Activated T-cell treated with anti-CD3 and anti-CD28 coated beads for 4 hours (primary cell): ENCODE results near the gene CYB561D2.

Experiments
- DNase-seq: peaks from one replicate; pipeline ENCODE4 v3.0.0-alpha.2; 2020

The CYB561D2 gene

DNA sequence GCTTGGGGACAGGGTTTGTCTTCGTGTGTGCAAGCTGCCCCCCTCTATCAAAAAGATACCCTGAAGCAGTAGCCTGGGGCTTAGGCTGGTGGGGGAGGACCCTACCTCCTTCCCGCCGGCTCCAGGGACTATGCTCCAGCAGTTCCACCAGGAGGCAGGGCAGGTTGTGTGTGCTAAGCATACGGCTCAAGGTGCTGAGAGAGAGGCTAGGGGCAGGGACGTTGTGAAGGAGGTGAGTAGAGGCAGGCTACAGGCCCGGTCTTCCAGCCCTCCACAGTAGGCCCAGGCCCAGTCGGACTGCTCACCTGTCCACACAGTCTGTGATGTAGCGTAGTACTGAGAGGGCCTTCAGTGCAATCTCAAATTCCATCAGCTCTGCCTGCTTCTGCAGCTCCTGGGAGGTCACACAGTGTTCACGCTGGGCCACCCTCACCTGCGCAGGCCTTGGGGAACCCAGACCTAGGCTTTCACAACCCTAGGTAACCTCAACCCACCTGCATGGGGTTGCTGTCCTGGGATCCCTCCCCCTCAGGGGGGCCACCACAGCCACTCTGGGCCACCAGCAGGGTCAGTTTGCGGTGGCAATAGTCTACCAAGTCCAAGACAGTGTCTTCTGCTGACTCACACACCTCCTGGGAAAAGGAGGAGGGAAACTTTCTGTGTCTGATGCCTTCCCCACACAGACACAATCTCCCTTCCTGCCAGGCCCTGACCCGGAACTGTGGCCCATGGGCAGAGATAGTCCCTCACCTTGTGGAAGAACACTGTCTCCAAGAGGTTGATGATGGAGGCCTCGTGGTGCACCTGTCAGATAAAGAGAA lies 7.6 kb upstream of the CYB561D2 start:
- DNase-seq: no peak

DNA sequence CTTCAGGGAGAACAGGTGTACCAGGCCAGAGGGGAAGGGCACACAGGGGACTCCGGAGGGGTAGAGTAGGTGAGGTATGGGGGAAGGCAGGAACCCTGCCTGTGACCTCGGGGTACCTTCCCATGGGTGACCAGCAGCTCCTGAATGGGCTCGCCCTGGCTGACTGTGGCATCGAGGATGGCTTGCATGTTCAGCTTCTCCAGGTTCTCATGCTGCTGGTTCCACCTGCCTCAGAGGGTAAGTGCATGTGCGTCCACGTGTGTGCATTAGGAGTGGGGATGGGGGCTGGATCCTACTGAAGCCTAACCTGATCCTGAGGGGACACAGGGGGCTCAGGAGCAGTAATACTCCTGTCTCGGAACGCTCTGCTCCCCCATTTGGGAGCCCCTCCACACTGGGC lies 5.7 kb upstream of the CYB561D2 start:
- no peak for DNase-seq

DNA sequence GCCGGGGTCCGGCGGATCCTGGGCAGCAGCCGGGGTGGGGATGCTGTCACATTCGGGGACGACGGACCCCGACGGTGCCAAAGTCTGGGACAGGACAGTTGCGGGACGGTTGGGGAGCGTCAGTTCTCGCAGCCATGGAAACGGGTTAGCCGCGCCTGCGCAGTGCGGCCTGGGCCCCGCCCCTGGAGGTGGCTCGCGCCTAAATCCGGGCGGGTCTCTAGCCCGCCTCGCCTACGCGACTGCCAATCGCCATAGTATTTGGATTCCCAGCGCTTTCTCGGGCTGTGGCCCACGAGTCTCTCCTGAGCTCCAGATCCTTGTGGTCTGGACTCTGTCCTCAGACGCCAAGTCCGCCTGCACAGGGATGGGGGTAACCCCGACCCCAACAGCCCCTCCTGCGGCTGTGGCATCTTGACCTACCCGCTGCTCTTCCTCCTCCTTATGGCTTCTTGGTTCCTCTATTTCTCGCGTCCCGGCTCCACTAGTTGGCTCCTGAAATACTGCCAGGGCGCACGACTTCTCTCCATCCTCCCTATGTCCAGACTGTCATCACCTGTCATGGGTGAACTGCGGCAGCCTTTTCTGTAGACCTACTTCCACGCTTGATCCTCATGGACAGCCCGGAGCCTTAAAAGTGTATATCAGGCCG lies 5.0 kb upstream of the CYB561D2 start, which contains the start of gene ZMYND10:
Gene ZMYND10 (minus strand): TSS at position 147 of the 649 bp plus-strand sequence. CDS start 153 bp downstream, outside the sequence.
- peak; percentile 65 for DNase-seq

DNA sequence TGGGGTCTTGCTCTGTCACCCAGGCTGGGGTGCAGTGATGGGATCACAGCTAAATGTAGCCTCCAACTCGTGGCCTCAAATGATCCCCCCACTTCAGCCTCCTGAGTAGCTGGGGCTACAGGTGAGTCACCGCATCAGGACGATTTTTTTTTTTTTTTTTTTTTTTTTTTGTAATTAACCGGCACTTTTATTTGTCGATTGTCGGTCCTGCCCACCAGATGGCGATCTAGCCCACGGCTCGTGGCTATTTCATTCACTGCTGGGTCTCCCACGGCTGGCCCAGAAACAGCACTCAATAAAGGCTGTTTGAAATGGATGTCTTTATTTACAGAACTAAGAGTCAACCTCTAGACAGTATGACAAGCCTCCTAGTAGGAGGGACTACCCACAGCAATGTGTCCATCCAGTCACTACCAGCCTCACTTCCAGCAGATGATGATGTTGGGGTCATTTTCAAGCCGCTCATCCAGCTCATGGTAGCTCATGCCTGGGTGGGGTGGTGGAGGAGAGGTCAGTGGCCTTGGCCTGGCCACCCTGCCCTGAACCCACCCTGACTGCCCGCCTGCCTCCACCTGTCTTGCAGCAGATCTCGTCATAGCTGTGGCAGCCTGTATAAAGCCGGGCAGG lies 3.4 kb upstream of the CYB561D2 start:
- peak; percentile 66 for DNase-seq

DNA sequence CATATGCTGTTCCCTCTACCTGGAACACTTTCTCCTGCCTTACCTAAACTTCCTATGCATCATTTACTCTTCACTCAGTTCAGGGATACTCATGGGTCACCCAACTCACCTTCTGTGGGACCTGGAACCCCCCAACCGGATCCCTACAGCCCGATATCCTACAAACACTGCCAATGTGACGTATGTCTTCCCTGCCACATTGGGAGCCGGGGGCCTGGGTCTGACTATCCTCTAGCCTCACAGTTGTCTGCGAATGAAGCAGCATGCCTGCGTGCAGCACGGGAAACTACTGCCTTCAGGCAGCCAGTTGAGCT lies 492 bp upstream of the CYB561D2 start:
- no peak for DNase-seq

DNA sequence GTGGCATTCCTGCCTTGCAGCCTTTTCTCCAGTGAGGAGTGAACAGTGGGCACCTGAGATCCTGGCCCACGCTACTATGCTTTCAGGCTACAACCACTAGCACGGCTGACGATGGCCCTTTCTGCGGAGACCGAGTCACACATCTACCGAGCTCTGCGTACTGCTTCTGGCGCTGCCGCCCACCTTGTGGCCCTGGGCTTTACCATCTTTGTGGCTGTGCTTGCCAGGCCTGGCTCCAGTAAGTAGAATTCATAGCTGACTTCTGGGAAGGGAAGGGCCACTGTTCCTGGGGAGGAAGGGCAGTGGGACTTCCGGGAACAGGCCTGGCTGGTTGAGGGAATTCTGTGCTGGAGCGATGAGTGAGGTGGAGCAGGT lies 648 bp downstream of the CYB561D2 start:
- DNase-seq: no peak

DNA sequence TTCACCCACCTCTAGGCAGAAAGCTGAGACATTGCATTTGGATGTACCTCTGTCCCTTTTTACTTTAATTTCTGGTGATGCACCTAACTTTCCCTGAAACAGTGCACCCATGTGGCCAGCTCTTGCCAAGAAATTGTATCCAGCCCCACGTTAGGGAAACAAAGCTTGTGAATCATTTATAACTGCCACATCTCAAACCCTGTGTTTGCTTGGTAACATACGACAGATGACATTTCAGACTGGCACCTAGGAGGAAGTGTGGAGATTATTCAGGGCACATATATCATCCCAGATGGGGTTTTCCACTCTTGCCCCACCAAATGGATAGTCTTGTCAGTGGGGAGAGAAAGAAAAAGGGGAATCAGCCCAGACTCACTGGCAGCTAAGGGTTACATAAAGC lies 2.1 kb downstream of the CYB561D2 start:
- DNase-seq: no peak

DNA sequence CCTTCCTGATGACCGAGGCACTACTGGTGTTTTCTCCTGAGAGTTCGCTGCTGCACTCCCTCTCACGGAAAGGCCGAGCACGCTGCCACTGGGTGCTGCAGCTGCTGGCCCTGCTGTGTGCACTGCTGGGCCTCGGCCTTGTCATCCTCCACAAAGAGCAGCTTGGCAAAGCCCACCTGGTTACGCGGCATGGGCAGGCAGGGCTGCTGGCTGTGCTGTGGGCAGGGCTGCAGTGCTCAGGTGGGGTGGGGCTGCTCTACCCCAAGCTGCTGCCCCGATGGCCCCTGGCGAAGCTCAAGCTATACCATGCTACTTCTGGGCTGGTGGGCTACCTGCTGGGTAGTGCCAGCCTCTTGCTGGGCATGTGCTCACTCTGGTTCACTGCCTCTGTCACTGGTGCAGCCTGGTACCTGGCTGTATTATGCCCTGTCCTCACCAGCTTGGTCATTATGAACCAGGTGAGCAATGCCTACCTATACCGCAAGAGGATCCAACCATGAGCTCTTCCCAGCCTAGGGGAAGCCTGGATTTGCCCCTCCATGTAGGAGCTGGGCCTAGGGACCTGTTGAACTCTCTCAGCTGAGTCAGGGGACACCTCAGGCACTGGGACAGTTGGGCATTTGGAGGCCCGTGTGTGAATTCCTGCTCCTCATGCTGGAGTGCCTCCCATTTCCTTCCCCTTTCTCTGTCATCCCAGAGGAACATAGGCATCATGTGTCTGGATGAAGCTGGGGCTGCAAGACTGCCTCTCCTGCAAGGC lies 2.8 kb downstream of the CYB561D2 start:
- DNase-seq: no peak

DNA sequence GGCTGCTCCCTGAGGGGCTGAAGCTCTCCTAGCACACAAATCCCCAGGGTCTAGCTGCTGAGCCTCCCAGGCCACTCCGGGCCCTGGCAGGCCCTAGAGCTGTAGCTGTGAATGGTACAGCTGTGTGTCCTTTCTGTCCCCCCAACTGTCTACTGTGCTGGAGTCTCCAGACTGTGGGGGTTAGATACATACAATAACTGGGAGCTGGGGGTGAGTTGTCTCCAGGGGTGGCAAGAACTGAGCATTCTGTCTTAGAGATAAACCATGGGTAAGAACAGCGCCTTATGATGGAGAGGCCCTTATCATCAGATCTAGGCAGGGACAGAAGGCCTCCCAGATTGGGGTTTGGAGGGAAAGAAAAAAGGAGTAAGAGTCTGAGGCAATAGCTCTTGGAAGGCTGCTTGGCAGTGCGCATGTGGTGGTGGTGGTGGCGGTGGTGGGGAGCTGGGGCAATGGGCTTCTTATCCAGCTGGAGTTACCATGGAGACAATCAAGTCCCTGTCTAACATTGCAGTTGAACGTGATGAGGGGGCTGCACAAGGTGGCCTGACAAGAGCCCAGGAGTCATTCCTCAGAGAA lies 3.6 kb downstream of the CYB561D2 start:
- no peak for DNase-seq

DNA sequence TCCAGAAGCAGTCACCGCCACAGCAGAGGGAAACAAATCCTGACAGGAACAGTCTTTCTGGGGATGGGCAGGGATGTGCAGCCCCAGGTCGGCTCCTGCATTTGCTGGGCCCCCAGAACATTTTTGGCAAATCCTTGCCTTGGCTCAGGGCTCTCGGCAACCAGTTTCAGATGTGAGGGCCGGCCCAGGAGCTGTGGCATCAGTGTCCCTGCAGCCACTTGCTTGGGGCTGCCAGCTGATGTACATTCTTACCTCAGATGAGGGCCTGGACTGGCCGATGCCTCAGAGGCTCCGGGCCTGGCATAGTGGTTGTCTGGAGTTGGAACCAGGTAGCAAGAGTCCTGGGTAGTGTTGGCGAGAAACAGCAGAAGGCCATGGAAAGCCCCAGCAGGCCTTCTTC lies 4.2 kb downstream of the CYB561D2 start:
- no peak for DNase-seq

DNA sequence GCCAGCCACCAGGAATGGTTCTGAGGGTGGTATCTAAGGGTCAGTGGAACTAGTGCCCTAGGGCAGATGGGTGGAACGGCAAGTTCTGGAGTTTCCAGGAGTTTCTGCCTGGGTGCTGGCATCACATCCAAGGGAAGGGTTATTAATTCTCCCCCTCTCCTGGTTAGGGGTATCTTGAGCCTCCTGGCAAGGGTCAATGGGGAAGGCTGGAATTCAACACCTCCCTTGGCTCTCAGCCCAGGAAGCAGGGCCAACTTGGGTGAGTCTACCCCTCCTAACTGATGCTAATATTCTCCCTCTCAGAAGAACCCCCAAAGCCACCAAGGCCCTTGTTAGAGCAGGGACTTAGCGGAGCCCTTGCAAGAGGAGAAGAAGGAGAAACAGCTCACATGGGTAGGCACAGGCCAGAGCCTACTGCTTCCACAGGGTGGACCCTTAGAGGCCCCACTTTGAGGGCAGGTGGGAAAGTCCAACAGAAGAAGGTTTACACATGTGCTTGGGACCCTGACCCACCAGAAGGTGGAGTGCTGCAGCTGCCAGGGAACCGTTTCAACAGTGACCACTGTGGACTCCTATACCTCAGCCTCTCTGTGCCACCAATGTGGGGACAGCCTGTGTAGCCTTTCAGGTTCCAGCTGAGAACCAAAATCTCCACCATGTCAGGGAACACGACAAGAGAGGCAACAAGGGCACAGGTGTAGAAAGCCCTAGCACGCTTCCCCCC lies 5.3 kb downstream of the CYB561D2 start:
- no peak for DNase-seq

DNA sequence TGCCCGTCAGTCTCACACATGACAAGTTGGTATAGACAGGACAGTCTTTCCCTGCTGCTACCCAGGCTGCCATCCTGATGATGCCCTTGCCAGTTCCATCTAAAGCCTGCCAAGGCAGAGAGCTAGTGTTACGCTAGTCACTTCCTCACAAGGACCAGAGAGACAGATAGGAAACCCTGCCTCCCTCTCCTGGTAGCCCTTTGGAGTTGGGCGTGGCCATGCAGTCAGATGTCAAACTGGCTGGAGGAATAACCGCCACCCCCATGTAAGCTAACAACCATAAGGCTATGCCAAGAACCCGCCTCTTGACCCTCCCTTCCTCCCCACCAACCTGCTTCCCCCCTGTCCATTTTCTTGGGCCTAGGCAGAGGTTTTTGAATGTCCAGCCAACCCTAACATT lies 5.9 kb downstream of the CYB561D2 start:
- DNase-seq: no peak

DNA sequence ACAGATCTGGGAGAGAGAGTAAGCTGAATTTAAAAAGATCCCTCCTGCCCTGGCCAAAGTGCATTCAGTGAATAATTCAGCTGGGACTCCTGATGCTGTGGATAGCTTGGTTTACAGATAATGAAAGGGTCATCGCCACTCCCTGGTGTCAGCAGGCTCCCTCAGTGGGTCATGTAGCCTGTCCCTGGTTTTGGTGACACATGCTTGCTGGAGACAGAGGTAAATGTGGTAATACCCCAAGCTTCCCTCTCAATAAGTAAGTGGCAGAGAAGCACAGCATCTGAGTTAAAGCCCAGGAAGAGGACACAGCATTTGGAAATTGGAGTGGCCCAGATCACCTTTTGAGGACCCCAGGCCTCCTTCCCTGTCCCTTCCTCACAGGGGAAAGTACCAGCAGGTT lies 6.8 kb downstream of the CYB561D2 start:
- DNase-seq: no peak

DNA sequence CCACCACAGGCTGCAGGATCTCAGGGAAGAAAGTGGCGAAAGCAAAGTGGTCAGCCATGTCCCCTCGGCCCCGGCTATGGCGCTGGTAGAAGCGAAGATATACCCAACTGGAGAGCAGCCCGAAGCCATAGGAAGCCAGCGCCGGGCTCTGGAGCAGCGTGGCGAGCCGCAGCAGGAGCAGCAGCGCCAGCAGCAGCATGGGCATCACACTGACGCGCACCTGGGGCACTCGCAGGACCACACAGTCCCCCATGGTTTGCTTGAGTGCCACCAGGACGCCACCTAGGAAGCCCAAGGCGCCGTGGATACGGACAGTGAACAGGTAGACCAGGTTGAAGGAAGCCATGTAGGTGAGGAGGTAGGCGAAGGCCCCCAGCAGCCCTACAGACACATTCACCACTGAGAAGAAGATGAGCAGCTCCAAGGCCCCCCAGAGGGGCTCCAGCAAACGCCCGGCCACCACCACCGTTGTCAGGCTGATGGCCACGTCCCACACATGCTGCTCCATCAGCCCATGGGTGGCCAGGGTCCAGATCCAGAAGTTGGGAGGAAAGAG lies 7.8 kb downstream of the CYB561D2 start:
- DNase-seq: no peak

DNA sequence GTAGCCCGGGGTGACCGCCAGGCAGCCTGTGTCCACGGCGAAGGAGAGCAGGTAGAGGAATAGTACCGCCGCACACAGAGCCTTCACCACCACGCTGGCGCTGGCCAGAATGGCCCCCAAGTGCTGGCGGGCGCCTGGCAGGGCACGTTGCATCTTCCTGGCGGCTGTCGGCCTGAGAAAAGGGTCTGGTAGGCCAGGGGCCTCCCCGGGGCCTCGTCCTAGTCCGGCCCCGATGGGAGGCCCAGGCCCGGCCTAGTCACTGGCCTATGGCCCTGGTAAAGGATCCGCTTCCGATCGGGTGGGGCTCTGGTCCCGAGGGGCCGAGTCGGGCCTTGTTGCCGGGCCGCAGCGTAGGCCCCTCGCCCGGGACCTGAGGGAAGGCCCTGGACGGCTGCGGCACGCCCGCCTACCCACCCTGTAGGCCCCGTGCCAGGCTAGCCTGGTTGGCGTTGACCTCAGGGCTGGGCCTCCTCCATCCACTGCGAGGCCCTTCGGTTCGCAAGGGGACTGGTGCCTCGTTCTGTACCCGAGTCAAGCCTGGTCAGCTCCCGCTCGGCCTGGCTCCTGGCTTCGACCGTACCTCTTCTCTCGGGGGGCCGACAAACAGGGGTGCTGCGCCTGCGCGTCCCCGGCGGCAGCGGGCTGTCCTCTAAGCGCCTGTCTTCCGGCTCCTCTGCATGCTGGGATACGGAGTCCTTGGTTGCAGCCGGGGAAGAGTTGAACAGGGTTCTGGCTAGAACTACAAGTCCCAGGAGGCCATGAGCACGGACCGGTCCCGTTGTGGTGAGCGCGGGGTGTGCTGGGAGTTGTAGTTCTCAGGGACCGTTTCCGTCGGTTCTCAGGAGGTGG lies 8.5 kb downstream of the CYB561D2 start, which contains the start of gene TMEM115:
Gene TMEM115 (minus strand): TSS at position 611 of the 849 bp plus-strand sequence. CDS start 458 bp downstream, at position 153.
- peak; percentile 93 for DNase-seq

DNA sequence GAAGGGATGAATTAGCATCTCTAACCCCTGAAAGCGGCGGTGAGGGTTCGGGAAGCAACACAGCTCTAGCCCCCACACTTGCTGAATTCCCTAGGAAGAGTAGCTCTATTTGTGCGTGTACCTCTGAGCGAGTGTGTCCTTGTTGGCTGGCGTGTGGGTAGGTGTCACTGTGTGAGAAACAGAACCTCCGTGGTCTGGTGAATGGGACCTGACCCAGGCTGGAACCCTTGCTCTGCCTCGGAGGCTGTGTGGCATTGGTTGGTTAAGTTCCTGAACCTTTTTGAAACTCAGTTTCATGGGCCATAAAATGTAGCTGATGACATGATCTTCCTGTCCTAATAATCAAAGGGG lies 9.1 kb downstream of the CYB561D2 start:
- no peak for DNase-seq

DNA sequence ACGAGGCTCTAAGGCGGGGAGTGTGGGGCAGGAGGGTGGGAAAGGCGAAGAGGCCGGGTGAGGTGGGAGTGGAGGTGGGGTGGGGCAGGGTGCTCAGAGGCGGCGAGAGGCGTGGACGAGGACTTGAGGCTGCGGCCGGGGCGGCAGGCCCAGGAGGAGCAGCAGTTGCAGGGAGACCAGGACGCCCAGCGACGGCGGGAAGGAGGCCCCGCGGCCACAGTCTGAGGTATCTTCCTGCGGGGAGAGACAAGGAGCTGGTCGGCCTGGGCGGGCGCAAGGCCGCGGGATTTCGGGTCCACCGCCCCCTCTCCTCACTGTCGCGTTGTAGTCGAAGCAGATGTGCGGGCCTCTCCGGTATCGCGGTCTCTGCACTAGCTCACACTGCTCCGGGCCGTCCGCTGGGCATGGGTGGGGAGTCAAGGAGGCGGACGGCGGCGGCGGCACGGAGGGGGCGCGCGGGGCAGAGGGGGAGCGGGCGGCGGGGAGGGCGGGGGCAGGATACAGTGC lies 14.0 kb downstream of the CYB561D2 start:
- DNase-seq: no peak

DNA sequence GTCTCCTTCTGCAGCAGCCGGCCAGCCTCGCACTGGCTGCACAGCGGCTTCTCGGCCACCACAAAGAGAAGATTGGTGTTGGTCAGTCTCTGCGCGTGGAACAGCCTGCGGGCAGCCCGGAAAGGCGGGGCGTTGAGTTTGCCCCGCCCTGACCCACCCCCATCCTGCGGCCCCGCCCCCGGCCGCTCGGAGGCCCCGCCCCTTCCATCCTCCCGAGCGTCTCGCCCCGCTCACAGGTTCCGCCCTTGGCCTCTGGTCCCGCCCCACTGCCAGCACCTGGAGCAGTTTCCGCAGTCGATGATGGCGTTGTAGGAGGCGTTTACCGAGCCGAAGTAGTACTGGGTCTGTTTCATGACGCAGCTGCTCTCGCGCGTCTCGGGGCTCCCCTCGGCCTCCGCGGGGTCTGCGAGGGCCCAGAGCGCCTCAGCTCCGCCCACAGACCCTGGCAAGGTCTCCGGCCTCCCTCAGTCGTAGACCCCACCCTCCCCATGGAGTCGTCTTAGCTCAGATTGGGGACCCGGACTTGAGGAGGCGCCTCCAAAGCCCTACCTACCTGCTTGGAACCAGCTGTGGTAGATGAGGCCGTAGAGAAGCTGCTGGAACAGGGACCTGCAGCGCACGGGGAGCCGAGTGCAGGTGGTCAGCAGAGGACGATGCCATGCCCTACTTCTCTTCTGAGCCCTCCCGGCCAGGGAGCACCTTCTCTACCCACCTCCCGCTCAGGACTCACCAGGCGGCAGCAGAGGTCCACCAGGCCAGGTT lies 14.6 kb downstream of the CYB561D2 start:
- peak; percentile 92 for DNase-seq

DNA sequence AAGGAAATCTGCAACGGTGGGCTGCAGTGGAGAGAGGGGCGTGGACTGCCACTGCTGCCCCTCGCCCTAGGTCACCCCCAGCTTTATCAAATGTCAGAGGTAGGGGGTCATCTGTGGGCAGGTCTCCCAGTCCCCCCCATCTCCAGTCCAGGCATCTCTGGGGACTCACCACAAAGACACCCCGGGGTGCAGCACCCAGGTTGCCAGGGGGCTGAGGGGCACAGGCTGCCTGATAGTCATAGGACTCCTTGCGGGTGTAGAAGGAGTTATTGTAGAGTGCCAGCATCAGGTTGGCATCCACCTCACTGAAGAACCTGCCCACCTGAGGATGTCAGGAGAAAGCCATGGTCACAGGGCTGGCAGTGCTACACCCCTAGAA lies 15.2 kb downstream of the CYB561D2 start:
- DNase-seq: no peak
